Glomerular visceral epithelial cell (primary cell): ENCODE measurements around the gene PLCH1.
"Not testable (repeated sequence)": the region's sequence is repeated elsewhere in the genome, so short reads cannot be mapped to it uniquely, and the experiment has no call there.

Experiments used
- DNase-seq: peaks from one replicate; pipeline ENCODE4 v3.0.0-alpha.2; 2016; ENCODE audit errors: extremely low spot score

The PLCH1 gene

DNA sequence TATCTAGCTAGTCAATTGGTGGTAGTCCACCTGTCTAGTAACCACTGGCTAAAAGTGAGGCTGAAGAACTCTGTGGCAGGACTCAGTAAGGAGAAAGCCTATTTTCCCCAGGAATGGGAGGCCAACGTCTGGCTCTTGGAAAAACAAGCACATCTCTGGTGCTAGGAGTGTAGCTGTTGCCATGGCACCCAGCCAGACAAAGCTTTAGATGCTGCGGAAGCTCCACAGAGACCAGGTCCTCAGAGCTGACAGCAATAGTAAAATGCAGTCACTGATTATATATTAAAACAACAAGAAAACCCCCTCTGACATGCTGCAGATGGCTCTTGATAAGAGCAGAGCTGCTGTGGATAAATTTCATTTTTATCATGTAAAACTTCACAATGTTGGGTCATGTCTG, 326.5 kb downstream of the PLCH1 start:
- DNase-seq = no peak

GRCh38 chr3:155417119-155417517, 327.8 kb downstream of the PLCH1 start:
- DNase-seq = no peak

GRCh38 chr3:155416500-155417118, 328.3 kb downstream of the PLCH1 start:
- DNase-seq = peak; percentile 3

- no peak for DNase-seq
Measured at GRCh38 chr3:155412904-155413303, 332.0 kb downstream of the PLCH1 start.

DNA sequence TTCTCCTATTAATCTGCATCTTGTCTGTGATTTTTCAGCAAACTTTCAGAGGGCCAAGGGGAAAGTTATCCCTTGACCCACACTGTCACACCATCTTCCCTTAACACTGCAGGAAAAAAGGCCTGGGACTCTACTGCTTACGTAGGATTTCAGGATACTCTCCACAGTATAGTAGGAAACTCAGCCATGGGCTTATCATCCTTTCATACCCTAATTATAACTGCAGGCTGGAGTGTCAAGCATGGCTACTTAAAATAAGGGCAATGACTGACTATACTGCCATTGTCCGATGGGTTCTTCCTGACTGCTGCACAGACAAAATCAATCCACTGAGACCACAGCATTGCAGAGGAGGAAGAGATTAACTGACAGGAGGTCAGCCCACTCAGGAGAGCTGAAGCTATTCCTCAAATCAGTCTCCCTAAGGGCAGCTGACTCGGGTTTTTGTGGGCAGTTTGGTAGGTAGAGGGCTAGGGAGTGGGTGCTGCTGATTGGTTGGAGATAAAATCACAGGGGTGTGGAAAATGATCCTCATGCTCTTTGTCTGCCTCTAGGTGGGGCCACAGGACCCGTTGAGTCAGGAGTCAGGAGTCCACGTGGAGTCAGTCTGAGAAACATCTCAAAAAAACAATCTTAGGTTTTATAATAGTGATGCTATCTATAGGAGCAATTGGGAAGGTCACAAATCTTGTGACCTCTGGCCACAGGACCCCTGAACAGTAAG, 333.2 kb downstream of the PLCH1 start:
- no peak for DNase-seq

DNA sequence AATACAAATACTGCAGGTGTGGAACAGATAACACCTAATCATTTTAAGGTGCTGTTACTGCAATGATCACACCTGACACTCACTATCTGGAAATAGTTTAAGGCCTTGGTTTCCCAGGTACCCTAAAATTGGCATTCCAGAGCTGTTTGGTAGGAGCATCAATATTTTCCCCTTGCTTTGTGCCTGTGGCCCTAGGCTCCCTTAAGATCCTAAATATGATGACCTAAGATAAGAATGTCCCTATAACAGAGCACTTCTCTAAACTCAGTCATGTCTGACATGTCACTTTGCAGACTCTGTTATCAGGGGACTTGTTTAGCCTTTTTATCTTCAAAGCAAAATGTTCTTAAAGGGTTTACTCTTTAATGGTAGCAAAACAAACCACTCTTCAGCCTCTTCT, 335.5 kb downstream of the PLCH1 start:
- DNase-seq = no peak

DNA sequence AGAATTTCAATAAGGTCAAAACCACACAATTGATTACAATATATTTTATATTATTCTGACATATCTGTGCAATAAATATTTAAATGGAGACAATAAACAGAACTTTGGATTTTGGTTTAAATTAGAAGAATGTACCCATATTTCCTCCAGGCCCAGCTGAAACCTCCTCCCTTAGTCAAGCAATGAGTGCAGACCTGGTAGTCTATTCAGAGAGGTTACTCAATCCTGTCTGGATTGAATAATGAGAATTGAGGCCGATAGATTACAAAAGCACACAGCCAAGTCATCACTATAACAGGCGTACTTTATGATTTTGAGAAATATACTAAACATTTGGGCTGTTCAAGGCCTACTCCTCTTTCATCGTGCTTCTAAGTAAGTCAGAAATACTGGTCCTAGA, 336.9 kb downstream of the PLCH1 start:
- no peak for DNase-seq

DNA sequence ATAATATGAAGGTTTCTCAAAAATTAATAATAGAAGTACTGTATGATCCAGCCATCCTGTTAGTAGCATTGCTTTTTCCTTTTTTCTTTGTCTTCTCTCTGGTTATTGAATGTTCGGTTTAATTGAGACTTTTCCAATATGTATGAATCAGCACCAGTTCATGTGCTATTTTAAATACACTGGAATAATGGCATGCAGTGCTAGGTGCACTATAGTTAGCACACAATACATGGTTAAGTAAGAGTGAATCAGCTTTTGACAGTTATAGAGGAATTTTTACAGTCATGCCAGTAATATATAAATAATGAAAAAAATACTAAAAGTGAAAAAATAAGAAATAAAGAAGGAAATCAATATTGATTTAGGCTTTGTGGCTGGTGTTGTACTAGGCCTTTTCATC, 337.5 kb downstream of the PLCH1 start:
- DNase-seq = no peak

- DNase-seq = no peak
Measured at GRCh38 chr3:155404486-155404885, 340.4 kb downstream of the PLCH1 start.

DNA sequence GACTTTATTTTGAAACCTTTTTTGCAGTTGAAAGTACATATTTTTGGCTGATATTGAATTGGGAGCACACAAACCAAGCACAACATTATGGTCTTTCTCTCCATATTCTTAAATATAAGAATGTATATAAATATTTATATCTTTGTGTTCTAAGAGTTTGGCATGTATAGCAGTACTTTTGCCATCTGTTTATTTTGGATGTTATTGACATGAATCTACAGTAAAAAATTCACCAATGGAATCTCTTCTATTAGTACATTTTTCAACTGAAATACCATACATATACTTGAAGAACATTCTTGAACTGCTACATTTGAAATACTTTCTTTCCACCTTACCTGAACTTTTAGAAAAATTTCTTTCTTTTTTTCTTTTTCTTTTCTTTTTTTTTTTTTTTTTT, 342.2 kb downstream of the PLCH1 start:
- DNase-seq = no peak

DNA sequence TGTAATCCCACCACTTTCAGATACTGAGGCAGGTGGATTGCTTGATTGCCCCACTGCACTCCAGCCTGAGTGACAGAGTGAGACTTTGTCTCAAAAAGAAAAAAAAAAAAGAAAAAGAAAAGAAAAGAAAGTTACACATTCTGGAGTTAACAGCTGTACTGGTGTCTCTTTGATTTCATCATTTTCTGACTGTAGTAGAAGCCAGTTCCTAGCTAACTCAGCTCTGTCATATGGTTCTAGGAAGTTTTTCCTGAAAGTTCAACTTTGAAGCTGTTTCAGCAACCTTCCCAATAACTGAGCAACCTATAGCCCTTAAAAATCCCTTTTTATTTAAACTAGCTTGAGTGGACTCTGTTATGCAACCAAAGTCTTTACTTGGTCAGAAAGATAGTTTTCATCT, 346.8 kb downstream of the PLCH1 start:
- DNase-seq = no peak

DNA sequence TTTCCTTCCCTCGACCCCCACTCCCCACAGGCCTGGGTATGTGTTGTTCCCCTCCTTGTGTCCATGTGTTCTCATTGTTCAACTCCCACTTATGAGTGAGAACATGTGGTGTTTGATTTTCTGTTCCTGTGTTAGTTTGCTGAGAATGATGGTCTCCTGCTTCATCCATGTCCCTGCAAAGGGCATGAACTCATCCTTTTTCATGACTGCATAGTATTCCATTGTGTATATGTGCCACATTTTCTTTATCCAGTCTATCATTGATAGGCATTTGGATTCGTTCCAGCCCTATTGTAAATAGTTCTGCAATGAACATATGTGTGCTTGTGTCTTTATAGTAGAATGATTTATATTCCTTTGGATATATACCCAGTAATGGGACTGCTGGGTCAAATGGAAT, 350.0 kb downstream of the PLCH1 start:
- DNase-seq = not testable (repeated sequence)

GRCh38 chr3:155394240-155394639, 350.6 kb downstream of the PLCH1 start:
- DNase-seq = no peak

- no peak for DNase-seq
Measured at GRCh38 chr3:155393316-155393715, 351.6 kb downstream of the PLCH1 start.

GRCh38 chr3:155392138-155392537, 352.7 kb downstream of the PLCH1 start:
- DNase-seq = no peak

GRCh38 chr3:155391551-155391958, 353.3 kb downstream of the PLCH1 start:
- DNase-seq = peak; percentile 55

DNA sequence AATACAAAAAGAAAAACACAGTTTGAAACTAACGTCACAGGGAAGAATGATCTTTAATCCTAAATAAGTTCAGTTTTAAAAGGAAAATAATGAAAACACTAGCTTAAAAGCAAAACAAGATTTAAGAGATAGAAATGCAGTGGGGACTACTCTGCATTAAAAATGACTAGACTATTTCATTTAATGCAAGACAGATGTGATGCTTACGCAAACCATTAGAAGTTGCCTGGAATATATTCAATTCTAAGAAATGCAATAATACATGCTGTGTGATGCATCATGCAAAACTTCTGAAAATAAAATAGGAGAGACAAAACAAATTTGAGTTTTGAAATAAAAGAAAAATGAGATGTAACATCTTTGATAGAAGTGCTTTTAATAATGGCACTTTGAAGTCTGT, 353.8 kb downstream of the PLCH1 start:
- DNase-seq = no peak

GRCh38 chr3:155390351-155390750, 354.5 kb downstream of the PLCH1 start:
- DNase-seq = no peak

DNA sequence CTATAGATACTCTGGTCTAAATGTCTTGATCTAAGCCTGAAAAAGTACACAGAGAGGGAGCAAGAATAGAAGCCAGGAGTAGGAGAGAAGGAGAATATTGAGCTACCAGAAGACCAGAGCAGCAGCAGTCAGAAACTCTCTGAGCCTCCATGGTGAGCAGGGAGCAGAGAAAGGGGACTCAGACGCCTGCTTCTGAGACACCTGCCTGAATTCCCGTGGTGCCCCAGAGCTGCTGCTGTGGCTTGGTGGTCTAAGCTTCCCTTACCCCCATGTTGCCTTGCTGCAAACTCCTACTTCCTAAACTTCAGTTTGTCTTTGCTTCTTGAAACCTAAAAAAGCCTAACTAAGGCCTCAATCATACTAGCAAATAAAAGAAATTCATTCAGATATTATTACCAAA, 356.5 kb downstream of the PLCH1 start:
- no peak for DNase-seq

GRCh38 chr3:155387571-155387970, 357.3 kb downstream of the PLCH1 start:
- peak; percentile 38 for DNase-seq

DNA sequence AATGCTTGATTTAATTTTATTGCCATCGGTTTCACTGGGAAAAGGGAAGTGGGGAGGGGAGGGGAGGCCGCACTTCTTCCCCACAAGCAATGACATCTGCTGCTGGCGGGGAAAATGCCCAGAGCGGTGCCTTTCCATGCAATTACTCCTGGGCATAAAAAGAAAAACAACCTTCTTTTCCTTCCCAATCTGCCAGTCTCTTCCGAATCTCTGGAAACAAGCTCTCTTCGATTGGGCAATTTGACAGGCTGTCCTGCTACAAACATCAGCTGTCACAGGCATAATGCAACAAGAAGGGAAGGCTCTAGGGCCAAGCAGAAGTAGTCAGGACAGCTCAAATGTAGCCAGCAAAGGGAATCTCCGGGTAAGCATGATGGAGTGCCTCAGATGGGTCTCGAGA, 358.0 kb downstream of the PLCH1 start:
- DNase-seq = no peak

- DNase-seq = no peak
Measured at GRCh38 chr3:155385896-155386625, 358.8 kb downstream of the PLCH1 start.
